ENCODE measurements around the gene ACADVL.

DNA sequence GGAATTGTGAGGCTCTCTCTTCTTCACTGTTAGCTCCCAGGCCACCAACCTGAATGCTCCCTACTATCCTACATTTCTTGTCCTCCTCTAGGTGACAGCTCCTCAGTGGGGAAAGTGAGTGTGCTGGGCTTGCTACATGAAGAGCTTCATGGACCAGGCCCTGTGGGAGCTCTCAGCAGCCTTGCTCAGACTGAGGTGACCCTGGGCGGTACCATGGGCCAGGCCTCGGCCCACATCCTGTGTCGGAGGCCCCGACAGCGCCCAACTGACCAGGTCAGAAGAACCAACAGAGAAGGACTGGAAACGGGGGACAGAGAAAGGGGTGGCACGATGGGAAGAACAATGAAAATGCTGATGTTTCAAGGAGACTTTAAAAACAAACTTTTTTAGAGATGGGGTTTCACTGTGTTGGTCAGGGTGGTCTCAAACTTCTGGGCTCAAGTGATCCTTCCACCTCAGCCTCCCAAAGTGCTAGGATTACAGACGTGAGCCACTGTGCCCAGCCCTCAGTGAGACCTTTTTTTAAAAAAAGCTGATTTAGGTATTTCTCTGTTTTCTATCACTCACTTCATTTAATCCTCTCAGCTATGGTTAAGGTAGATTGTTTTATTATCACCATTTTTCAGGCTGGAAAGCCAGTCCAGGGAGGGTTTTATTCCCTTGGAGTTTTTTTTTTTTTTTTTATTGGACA lies 37.2 kb downstream of the ACADVL start:
- TF ChIP-seq CTCF (conservative IDR thresholded peaks at IDR 0.05; ENCODE audit: low read depth, low read length) = no peak
- no peak for TF ChIP-seq POLR2A (IDR thresholded peaks at IDR 0.05; ENCODE audit: low read depth, low read length)
- TF ChIP-seq, protein P1, sequence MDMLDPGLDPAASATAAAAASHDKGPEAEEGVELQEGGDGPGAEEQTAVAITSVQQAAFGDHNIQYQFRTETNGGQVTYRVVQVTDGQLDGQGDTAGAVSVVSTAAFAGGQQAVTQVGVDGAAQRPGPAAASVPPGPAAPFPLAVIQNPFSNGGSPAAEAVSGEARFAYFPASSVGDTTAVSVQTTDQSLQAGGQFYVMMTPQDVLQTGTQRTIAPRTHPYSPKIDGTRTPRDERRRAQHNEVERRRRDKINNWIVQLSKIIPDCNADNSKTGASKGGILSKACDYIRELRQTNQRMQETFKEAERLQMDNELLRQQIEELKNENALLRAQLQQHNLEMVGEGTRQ (IDR thresholded peaks at IDR 0.05; ENCODE audit: low read depth, low read length) = no peak
- no peak for TF ChIP-seq RCOR1 (IDR thresholded peaks at IDR 0.05; ENCODE audit: insufficient replicate concordance, low read length)
- no peak for TF ChIP-seq CHD1 (IDR thresholded peaks at IDR 0.05; ENCODE audit: low read depth, low read length)
- TF ChIP-seq MXI1 (IDR thresholded peaks at IDR 0.05; ENCODE audit: borderline replicate concordance, low read depth, low read length) = no peak
- no peak for TF ChIP-seq BHLHE40 (IDR thresholded peaks at IDR 0.05; ENCODE audit: low read depth, low read length)
- TF ChIP-seq RFX5 (IDR thresholded peaks at IDR 0.05; ENCODE audit: low read depth, low read length) = no peak
- TF ChIP-seq CEBPB (IDR thresholded peaks at IDR 0.05; ENCODE audit: low read depth, low read length) = no peak
- TF ChIP-seq NFE2L2 (IDR thresholded peaks at IDR 0.05; ENCODE audit: low read depth, low read length) = no peak
- TF ChIP-seq SMC3 (IDR thresholded peaks at IDR 0.05; ENCODE audit: low read depth, low read length) = no peak
- no peak for TF ChIP-seq FOS (IDR thresholded peaks at IDR 0.05; ENCODE audit: low read depth, low read length)

All from IMR-90 (cell line).